ENCODE measurements around the gene CDK5RAP3. TPM values are rescaled to one million over a fixed set of nuclear protein-coding genes. Genes with fewer than 3 reads are reported as not detected.

Gene CDK5RAP3
- total RNA-seq, 1 donor from 2014 or later, result 62.8 TPM

Other genes starting within 250 kb of the CDK5RAP3 start
- not detected in 2 replicates for gene TBX21, start 237.9 kb upstream of the CDK5RAP3 start, total RNA-seq
- 20.7 and 21.4 TPM in 2 replicates for gene OSBPL7, start 149.3 kb upstream of the CDK5RAP3 start, total RNA-seq
- 29.8 and 33.2 TPM in 2 replicates for gene MRPL10, start 139.6 kb upstream of the CDK5RAP3 start, total RNA-seq
- 0.30 and 0.62 TPM in 2 replicates for gene LRRC46, start 139.4 kb upstream of the CDK5RAP3 start, total RNA-seq
- gene SCRN2, start 129.8 kb upstream of the CDK5RAP3 start, total RNA-seq, result 17.5 and 19.4 TPM in 2 replicates
- gene SP6, start 120.0 kb upstream of the CDK5RAP3 start, total RNA-seq, result 1.3 and 1.6 TPM in 2 replicates
- 12.1 and 13.0 TPM in 2 replicates for gene SP2, start 74.9 kb upstream of the CDK5RAP3 start, total RNA-seq
- gene PNPO, start 29.5 kb upstream of the CDK5RAP3 start, total RNA-seq, result 12.0 and 14.1 TPM in 2 replicates
- not detected in 2 replicates for gene PRR15L, start 13.2 kb upstream of the CDK5RAP3 start, total RNA-seq
- gene COPZ2, start 66.7 kb downstream of the CDK5RAP3 start, total RNA-seq, result 25.1 and 38.3 TPM in 2 replicates
- 344 and 348 TPM in 2 replicates for gene NFE2L1, start 77.2 kb downstream of the CDK5RAP3 start, total RNA-seq
- gene CBX1, start 130.4 kb downstream of the CDK5RAP3 start, total RNA-seq, result 62.8 and 69.3 TPM in 2 replicates
- 30.4 and 33.3 TPM in 2 replicates for gene SNX11, start 136.7 kb downstream of the CDK5RAP3 start, total RNA-seq